ENCODE data around the gene CSNK1G3.

GRCh38 chr5:123502120-123502519, 9.9 kb upstream of the CSNK1G3 start:
- TF ChIP-seq CTCF (conservative IDR thresholded peaks at IDR 0.05 in 1 of 2, IDR thresholded peaks at IDR 0.05 in 1 of 2; ENCODE audit: low read depth in 1 of 2, low read length in 2 of 2), result no peak
- TF ChIP-seq EZH2 (IDR thresholded peaks at IDR 0.05; ENCODE audit: low read length, missing control alignments), result no peak

Data from fibroblast of lung (primary cell).